CD4-positive, CD25-positive, alpha-beta regulatory T cell (primary cell): ENCODE data around the gene RAB39B. TPM values are rescaled to one million over a fixed set of nuclear protein-coding genes. Genes with fewer than 3 reads are reported as not detected.

Experiments
- ATAC-seq, 2 donors: fragments of 150-1000 bp; cut with Tn5 transposase; one replicate each; pipeline ENCODE4 v1.10.0; 2021; ENCODE audit warnings: low read depth in 2 of 2, moderate number of reproducible peaks in 2 of 2, moderate library complexity in 1 of 2
- DNase-seq, 3 donors: peaks; one replicate each; pipeline versions ENCODE4 v3.0.0 to v3.0.0-alpha.2; 2012 to 2022; ENCODE audit warnings: mixed read lengths in 1 of 3
- H3K27ac ChIP-seq: one replicate; pipeline ENCODE4 v1.7.0; 2013; ENCODE audit warnings: mild to moderate bottlenecking, low read length; ENCODE audit not compliant: insufficient read depth, poor library complexity, severe bottlenecking
- H3K27me3 ChIP-seq: one replicate; pipeline ENCODE4 v1.7.0; 2013; ENCODE audit warnings: low read length; ENCODE audit not compliant: control insufficient read depth, insufficient read depth
- H3K36me3 ChIP-seq: one replicate; pipeline ENCODE4 v1.7.0; 2013; ENCODE audit warnings: mild to moderate bottlenecking, low read length, moderate library complexity; ENCODE audit not compliant: control insufficient read depth, insufficient read depth
- H3K4me1 ChIP-seq: 2 replicates; pipeline ENCODE4 v1.7.0; 2013; ENCODE audit warnings: mild to moderate bottlenecking, low read length; ENCODE audit not compliant: insufficient read depth, control insufficient read depth, poor library complexity, severe bottlenecking
- H3K4me3 ChIP-seq: one replicate; pipeline ENCODE4 v1.7.0; 2013; ENCODE audit warnings: low read depth, mild to moderate bottlenecking, low read length, moderate library complexity
- H3K9me3 ChIP-seq, 2 experiments: 1 replicate in 1 of 2; 2 replicates in 1 of 2; pipeline ENCODE4 v1.7.0; 2013; ENCODE audit warnings: low read length in 2 of 2, mild to moderate bottlenecking in 1 of 2, moderate library complexity in 1 of 2; ENCODE audit not compliant: control insufficient read depth in 2 of 2
- H3K27ac Mint-ChIP-seq, 3 donors: one replicate each; pipeline ENCODE4 v1.8.0; 2020 to 2022; ENCODE audit warnings: mild to moderate bottlenecking in 3 of 3, mixed read lengths in 3 of 3, moderate library complexity in 2 of 3
- H3K27me3 Mint-ChIP-seq: one replicate; pipeline ENCODE4 v1.8.0; 2022; ENCODE audit warnings: mild to moderate bottlenecking, mixed read lengths
- H3K36me3 Mint-ChIP-seq: one replicate; pipeline ENCODE4 v1.8.0; 2020; ENCODE audit warnings: mixed read lengths
- H3K4me1 Mint-ChIP-seq, 4 donors: one replicate each; pipeline ENCODE4 v1.8.0; 2020 to 2022; ENCODE audit warnings: mixed read lengths in 4 of 4, mild to moderate bottlenecking in 1 of 4
- H3K4me3 Mint-ChIP-seq, 4 donors: one replicate each; pipeline ENCODE4 v1.8.0; 2020 to 2022; ENCODE audit warnings: mild to moderate bottlenecking in 4 of 4, mixed read lengths in 4 of 4, moderate library complexity in 3 of 4
- H3K9me3 Mint-ChIP-seq, 7 donors: one replicate each; pipeline ENCODE4 v1.8.0; 2020 to 2022; ENCODE audit warnings: mixed read lengths in 7 of 7, mild to moderate bottlenecking in 3 of 7, moderate library complexity in 2 of 7
- polyA plus RNA-seq, 4 donors: library from polyadenylated mRNA; unstranded; fragments of 300-500 nt; fragmentation: Illumina TruSeq; gene quantifications; one replicate each; pipeline ENCODE4 v1.2.3, GENCODE V29; 2021
- total RNA-seq: library from RNA; stranded (reverse); gene quantifications from one replicate; pipeline ENCODE4 v1.2.3, GENCODE V29; 2022

RAB39B gene
- total and polyA plus RNA-seq, 5 donors from 2014 or later = 6.4 to 10.0 (median 7.0) TPM

DNA sequence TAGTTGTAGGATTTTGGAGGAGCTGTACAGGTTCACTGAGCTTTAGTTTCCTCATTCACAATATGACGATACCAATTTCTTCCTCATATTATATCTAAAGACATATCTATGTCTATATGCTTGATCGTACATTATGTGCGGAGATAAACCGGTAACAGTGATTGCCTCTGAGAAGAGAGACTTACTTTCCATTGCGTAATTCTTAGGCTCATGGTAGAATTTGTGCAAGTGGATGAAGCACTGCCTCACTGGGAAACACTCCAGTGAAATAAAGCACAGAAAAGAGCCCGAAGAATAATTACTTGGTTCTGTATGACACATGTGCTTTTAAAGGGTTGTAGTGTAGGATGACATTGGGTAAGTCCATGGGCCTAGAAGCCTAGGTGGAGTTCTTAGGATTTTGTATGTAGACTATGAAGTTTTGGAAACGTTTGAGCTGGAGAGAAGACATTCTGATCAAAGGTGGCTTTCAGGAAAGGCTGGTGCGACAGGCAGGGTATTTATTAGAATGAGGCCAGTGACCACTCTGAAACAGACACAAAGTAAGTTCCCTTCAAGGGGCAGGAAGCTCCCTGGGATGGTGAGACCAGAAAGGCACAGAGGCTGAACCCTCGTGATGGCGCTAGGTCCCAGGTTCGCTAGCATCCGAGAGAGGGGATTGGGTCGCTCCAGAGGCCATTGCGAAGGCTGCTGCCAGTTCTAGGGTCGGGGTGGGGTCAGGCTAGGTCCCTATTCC, 48.7 kb downstream of the RAB39B start:
- Mint-ChIP-seq H3K4me3 (peak overlapping the region; percentile 95 to 100 (median 96)), H3K36me3 (no peaks in the 10 kb centered on the region), H3K27me3 (no peaks in the 10 kb centered on the region), H3K27ac (peak overlapping the region; percentile 88 to 95 (median 88)), H3K4me1 (peaks cover 0 to 26% (median 19%) of the 10 kb centered on the region in 4 donors), H3K9me3 (peaks cover 0 to 1% (median 0%) of the 10 kb centered on the region in 7 donors)
- peak in 1 of 3 donors; percentile 5 for DNase-seq
- ATAC-seq = peak; percentile 19 to 20
- peaks cover 4% of the 10 kb centered on the region for H3K36me3 ChIP-seq
- H3K4me1 ChIP-seq = peaks cover 16% of the 10 kb centered on the region
- H3K27me3 ChIP-seq = no peaks in the 10 kb centered on the region
- peak overlapping the region; percentile 86 for H3K4me3 ChIP-seq
- no peaks in the 10 kb centered on the region for H3K9me3 ChIP-seq
- peak overlapping the region; percentile 69 for H3K27ac ChIP-seq

DNA sequence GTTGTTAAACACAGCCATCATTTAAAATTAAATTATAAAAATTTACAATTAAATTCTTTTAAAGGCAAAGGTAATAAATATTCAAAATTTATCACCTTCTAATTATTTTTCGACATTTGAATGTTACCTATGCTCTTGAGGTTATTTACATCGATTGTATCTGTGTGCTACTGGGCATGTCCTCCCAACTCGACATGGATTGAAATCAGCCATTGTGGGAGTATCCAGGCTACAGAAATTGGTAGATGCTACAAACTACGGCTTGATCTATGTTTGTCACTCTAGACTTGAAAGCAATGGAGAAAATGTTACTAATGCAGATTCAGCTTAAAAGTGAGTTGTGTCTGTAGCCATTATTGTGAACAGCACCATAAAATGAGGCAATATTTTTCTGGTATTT, 50.6 kb downstream of the RAB39B start:
- ATAC-seq = no peak
- Histone ChIP-seq H3K27me3 (no peaks in the 10 kb centered on the region), H3K9me3 (no peaks in the 10 kb centered on the region), H3K36me3 (no peaks in the 10 kb centered on the region), H3K4me1 (peaks cover 15% of the 10 kb centered on the region), H3K27ac (no peak overlapping the region), H3K4me3 (no peak overlapping the region)
- H3K4me1 Mint-ChIP-seq = peaks cover 0 to 23% (median 14%) of the 10 kb centered on the region in 4 donors
- no peaks in the 10 kb centered on the region for H3K27me3 Mint-ChIP-seq
- H3K4me3 Mint-ChIP-seq = no peak overlapping the region
- DNase-seq = no peak
- H3K27ac Mint-ChIP-seq = no peak overlapping the region
- peaks cover 0 to 1% (median 0%) of the 10 kb centered on the region in 7 donors for H3K9me3 Mint-ChIP-seq
- no peaks in the 10 kb centered on the region for H3K36me3 Mint-ChIP-seq

DNA sequence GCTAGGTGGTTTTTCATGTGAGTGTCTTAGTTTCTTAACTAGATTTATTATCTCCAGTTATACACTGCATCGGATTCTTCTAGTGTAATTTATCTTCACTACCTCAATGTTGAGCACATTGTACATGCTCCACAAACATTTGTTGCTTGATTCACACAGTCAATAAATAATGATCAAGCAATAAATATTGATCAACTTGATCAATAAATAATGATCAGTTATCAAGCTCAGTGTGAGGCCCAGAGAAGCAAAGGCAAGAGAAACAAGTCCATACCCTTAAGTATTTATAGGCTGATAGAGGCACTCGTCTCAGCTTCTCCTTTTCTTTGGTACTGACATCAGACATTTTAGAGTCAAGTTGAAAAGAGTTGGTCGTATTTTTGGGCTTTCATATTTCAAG, 53.1 kb downstream of the RAB39B start:
- Histone ChIP-seq H3K9me3 (no peaks in the 10 kb centered on the region), H3K27ac (no peak overlapping the region), H3K4me1 (no peaks in the 10 kb centered on the region), H3K27me3 (no peaks in the 10 kb centered on the region), H3K4me3 (no peak overlapping the region), H3K36me3 (no peaks in the 10 kb centered on the region)
- Mint-ChIP-seq H3K9me3 (peaks cover 0 to 4% (median 0%) of the 10 kb centered on the region in 7 donors), H3K27ac (no peak overlapping the region), H3K4me1 (peaks cover 0 to 5% (median 1%) of the 10 kb centered on the region in 4 donors), H3K36me3 (no peaks in the 10 kb centered on the region), H3K27me3 (no peaks in the 10 kb centered on the region), H3K4me3 (no peak overlapping the region)
- DNase-seq (no peak), ATAC-seq (no peak)

Other genes starting within 250 kb of the RAB39B start
- gene F8, start 241.8 kb downstream of the RAB39B start, total RNA-seq = 0.89 TPM
- gene F8, start 241.8 kb downstream of the RAB39B start, polyA plus RNA-seq = 1 to 10 TPM; 4.1 to 7.3 (median 4.5) TPM
- 36.9 TPM for gene FUNDC2, start 237.6 kb downstream of the RAB39B start, total RNA-seq
- 100 to 1,000 TPM; 165 to 185 (median 174) TPM for gene FUNDC2, start 237.6 kb downstream of the RAB39B start, polyA plus RNA-seq
- 3.7 TPM for gene CMC4, start 193.4 kb downstream of the RAB39B start, total RNA-seq
- gene CMC4, start 193.4 kb downstream of the RAB39B start, polyA plus RNA-seq = 10 to 100 TPM; 17.8 to 22.9 (median 20.5) TPM
- 16.1 TPM for gene MTCP1, start 193.4 kb downstream of the RAB39B start, total RNA-seq
- 10 to 100 TPM; 23.5 to 30.6 (median 25.7) TPM for gene MTCP1, start 193.4 kb downstream of the RAB39B start, polyA plus RNA-seq
- gene BRCC3, start 193.0 kb downstream of the RAB39B start, total RNA-seq = 13.7 TPM
- 10 to 100 TPM; 22.3 to 26.8 (median 25.0) TPM for gene BRCC3, start 193.0 kb downstream of the RAB39B start, polyA plus RNA-seq
- gene VBP1, start 48.0 kb downstream of the RAB39B start, total RNA-seq = 22.9 TPM
- 100 to 1,000 TPM in 1 of 4 donors, 10 to 100 TPM in 3; 81.7 to 101 (median 88.6) TPM for gene VBP1, start 48.0 kb downstream of the RAB39B start, polyA plus RNA-seq
- 1.2 TPM for gene CLIC2, start 70.1 kb upstream of the RAB39B start, total RNA-seq
- under 1 TPM in 2 of 4 donors, not detected in 2; 0.42 to 0.76 TPM for gene CLIC2, start 70.1 kb upstream of the RAB39B start, polyA plus RNA-seq
- gene F8A2, start 117.6 kb upstream of the RAB39B start, total RNA-seq = not detected
- gene F8A2, start 117.6 kb upstream of the RAB39B start, polyA plus RNA-seq = not detected
- gene F8A3, start 194.1 kb upstream of the RAB39B start, total RNA-seq = 4.8 TPM
- 10 to 100 TPM in 1 of 4 donors, 1 to 10 TPM in 2, under 1 TPM in 1; 0.86 to 17.7 (median 4.0) TPM for gene F8A3, start 194.1 kb upstream of the RAB39B start, polyA plus RNA-seq